ENCODE measurements around the gene MLXIP. TPM values are rescaled to one million over a fixed set of nuclear protein-coding genes. Genes with fewer than 3 reads are reported as not detected.

Gene MLXIP
- total RNA-seq, 4 donors from 2014 or later = 34.0 to 70.1 (median 46.2) TPM

- Histone ChIP-seq H3K4me1 (peaks cover 77 to 94% of the 10 kb centered on the region in 2 donors), H3K36me3 (no peaks in the 10 kb centered on the region), H3K27me3 (no peaks in the 10 kb centered on the region), H3K27ac (peak overlapping the region in 2 of 3 donors; percentile 77 to 87), H3K4me3 (replicated peaks in 1 of 3) (no peak overlapping the region), H3K9me3 (no peaks in the 10 kb centered on the region)
- no peak for DNase-seq
- intact Hi-C loops (cut with DNase I) = no loop called here
- no peak for TF ChIP-seq CTCF (IDR thresholded peaks at IDR 0.05)
- WGBS, 2 donors = 91 to 97% methylated on average over 9 of the region's 9 CpGs
Observed at GRCh38 chr12:122093098-122093883, 14.7 kb downstream of the MLXIP start.

- H3K4me3 ChIP-seq (replicated peaks in 1 of 3) = no peak overlapping the region
- no peak for TF ChIP-seq POLR2A (IDR thresholded peaks at IDR 0.05)
- no peak for TF ChIP-seq CTCF (IDR thresholded peaks at IDR 0.05)
- H3K36me3 ChIP-seq = no peaks in the 10 kb centered on the region
- H3K4me1 ChIP-seq = peaks cover 77 to 94% of the 10 kb centered on the region in 2 donors
- H3K27me3 ChIP-seq = no peaks in the 10 kb centered on the region
- no peak for DNase-seq
- H3K27ac ChIP-seq = peak overlapping the region in 2 of 3 donors; percentile 77 to 87
- H3K9me3 ChIP-seq = no peaks in the 10 kb centered on the region
- WGBS, 2 donors = 95 to 99% methylated on average over 5 of the region's 5 CpGs
- intact Hi-C loops (cut with DNase I) = no loop called here
Observed at GRCh38 chr12:122094137-122094734, 15.7 kb downstream of the MLXIP start.

- H3K27ac ChIP-seq = peak overlapping the region; percentile 42 to 77 (median 64)
- intact Hi-C loops (cut with DNase I) = no loop called here
- WGBS, 2 donors = 69 to 70% methylated on average over 10 of the region's 10 CpGs
- no peak for TF ChIP-seq CTCF (IDR thresholded peaks at IDR 0.05)
- TF ChIP-seq POLR2A (IDR thresholded peaks at IDR 0.05) = no peak
- H3K4me3 ChIP-seq (replicated peaks in 1 of 3) = no peak overlapping the region
- no peak for DNase-seq
- H3K27me3 ChIP-seq = no peaks in the 10 kb centered on the region
- no peaks in the 10 kb centered on the region for H3K36me3 ChIP-seq
- H3K9me3 ChIP-seq = no peaks in the 10 kb centered on the region
- peaks cover 77 to 94% of the 10 kb centered on the region in 2 donors for H3K4me1 ChIP-seq
Observed at GRCh38 chr12:122094735-122095631, 16.4 kb downstream of the MLXIP start.

GRCh38 chr12:122096014-122096413, 17.5 kb downstream of the MLXIP start:
- peak overlapping the region; percentile 85 to 94 (median 88) for H3K27ac ChIP-seq
- intact Hi-C loops (cut with DNase I) = no loop called here

More at GRCh38 chr12:122096014-122096413, 17.5 kb downstream of the MLXIP start:
- no peak for DNase-seq
- H3K27me3 ChIP-seq = no peaks in the 10 kb centered on the region
- H3K4me1 ChIP-seq = peaks cover 80 to 95% of the 10 kb centered on the region in 2 donors
- no peaks in the 10 kb centered on the region for H3K9me3 ChIP-seq
- WGBS, 2 donors = 94 to 96% methylated on average over 8 of the region's 9 CpGs
- H3K36me3 ChIP-seq = no peaks in the 10 kb centered on the region
- TF ChIP-seq CTCF (IDR thresholded peaks at IDR 0.05) = no peak
- no peak overlapping the region for H3K4me3 ChIP-seq (replicated peaks in 1 of 3)
